Esophagus squamous epithelium (tissue), 4 donors: ENCODE measurements around the gene GPR137C.

Source experiments
- POLR2A ChIP-seq, 4 donors: fragments of 450-650 bp; IDR thresholded peaks; one replicate each; pipeline ENCODE4 v1.6.1; 2017; ENCODE audit warnings: antibody characterized with exemption in 4 of 4, mild to moderate bottlenecking in 4 of 4, moderate library complexity in 3 of 4
- TF ChIP-seq, protein P1 (sequence below), 6 experiments: fragments of 450-650 bp in 4 of 6; fragments of 200-600 bp in 2 of 6; sonication (generic) in 2 of 6; IDR thresholded peaks; one replicate each; pipeline ENCODE4 v1.5.1; 2016 to 2019; ENCODE audit warnings: antibody characterized with exemption in 6 of 6, mild to moderate bottlenecking in 4 of 6, moderate library complexity in 4 of 6

GRCh38 chr14:52660832-52661231 is 108.2 kb downstream of the GPR137C start:
- TF ChIP-seq, protein P1, sequence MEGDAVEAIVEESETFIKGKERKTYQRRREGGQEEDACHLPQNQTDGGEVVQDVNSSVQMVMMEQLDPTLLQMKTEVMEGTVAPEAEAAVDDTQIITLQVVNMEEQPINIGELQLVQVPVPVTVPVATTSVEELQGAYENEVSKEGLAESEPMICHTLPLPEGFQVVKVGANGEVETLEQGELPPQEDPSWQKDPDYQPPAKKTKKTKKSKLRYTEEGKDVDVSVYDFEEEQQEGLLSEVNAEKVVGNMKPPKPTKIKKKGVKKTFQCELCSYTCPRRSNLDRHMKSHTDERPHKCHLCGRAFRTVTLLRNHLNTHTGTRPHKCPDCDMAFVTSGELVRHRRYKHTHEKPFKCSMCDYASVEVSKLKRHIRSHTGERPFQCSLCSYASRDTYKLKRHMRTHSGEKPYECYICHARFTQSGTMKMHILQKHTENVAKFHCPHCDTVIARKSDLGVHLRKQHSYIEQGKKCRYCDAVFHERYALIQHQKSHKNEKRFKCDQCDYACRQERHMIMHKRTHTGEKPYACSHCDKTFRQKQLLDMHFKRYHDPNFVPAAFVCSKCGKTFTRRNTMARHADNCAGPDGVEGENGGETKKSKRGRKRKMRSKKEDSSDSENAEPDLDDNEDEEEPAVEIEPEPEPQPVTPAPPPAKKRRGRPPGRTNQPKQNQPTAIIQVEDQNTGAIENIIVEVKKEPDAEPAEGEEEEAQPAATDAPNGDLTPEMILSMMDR (IDR thresholded peaks at IDR 0.05) = no peak
- no peak for TF ChIP-seq POLR2A (IDR thresholded peaks at IDR 0.05)
